Measurements from ENCODE around the gene SLC38A10. TPM values are rescaled to one million over a fixed set of nuclear protein-coding genes. Genes with fewer than 3 reads are reported as not detected.

The SLC38A10 gene
- total RNA-seq, 2 donors from 2014 or later: 83.0 to 129 TPM

DNA sequence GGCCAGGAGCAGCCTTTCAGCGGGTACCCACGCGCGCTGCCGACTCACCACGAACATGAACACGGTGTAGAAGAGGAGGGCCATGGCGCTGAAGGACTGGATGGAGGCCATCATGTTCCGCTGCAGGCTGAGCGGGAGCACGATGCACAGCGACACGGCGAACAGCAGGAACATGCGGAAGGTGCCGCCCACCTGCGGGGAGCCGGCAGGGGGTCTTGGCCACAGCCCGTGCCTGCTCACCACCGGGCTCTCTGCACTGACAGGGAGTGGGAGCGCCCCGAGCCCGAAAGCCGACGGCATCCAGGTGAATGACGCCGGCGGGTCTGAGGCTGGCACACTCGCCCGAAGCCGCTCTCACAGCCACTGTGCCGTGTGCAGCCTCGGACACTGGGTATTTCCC is 13.0 kb downstream of the SLC38A10 start:
- Histone ChIP-seq H3K4me1 (ENCODE audit: control insufficient read depth in 1 of 2, low read depth in 2 of 2) (peaks cover 0 to 8% of the 10 kb centered on the region in 2 donors), H3K4me3 (no peak overlapping the region), H3K27me3 (replicated peaks; ENCODE audit: insufficient read depth) (no peaks in the 10 kb centered on the region), H3K9me3 (no peaks in the 10 kb centered on the region), H3K27ac (no peak overlapping the region), H3K36me3 (peaks cover 24% of the 10 kb centered on the region)
- DNase-seq (ENCODE audit: low spot score) (no peak), ATAC-seq (ENCODE audit: insufficient number of reproducible peaks, low FRiP score, low read depth) (no peak)
- TF ChIP-seq, protein P1, sequence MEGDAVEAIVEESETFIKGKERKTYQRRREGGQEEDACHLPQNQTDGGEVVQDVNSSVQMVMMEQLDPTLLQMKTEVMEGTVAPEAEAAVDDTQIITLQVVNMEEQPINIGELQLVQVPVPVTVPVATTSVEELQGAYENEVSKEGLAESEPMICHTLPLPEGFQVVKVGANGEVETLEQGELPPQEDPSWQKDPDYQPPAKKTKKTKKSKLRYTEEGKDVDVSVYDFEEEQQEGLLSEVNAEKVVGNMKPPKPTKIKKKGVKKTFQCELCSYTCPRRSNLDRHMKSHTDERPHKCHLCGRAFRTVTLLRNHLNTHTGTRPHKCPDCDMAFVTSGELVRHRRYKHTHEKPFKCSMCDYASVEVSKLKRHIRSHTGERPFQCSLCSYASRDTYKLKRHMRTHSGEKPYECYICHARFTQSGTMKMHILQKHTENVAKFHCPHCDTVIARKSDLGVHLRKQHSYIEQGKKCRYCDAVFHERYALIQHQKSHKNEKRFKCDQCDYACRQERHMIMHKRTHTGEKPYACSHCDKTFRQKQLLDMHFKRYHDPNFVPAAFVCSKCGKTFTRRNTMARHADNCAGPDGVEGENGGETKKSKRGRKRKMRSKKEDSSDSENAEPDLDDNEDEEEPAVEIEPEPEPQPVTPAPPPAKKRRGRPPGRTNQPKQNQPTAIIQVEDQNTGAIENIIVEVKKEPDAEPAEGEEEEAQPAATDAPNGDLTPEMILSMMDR (IDR thresholded peaks at IDR 0.05): no peak

DNA sequence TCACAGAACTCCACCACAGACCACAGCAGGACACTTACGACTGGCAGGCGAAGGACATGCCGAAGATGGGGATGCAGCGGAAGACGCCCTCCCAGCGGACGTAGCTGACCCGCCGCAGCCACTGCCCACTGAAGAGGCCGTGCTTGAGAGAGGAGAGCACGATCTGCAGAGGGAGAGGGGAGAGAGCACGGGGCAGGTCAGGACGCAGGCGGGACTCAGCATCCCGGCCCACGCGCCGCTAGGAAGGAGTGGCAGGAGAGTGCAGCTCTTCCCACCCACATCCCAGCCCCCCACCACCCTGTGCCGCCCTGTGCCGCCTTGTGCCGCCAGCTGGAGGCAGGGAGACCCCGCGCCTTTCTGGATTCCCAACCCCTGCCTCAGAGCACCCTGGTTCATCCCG is 14.5 kb downstream of the SLC38A10 start:
- Histone ChIP-seq H3K36me3 (peaks cover 28% of the 10 kb centered on the region), H3K4me1 (ENCODE audit: control insufficient read depth in 1 of 2, low read depth in 2 of 2) (peaks cover 0 to 4% of the 10 kb centered on the region in 2 donors), H3K9me3 (no peaks in the 10 kb centered on the region), H3K27ac (no peak overlapping the region), H3K27me3 (replicated peaks; ENCODE audit: insufficient read depth) (no peaks in the 10 kb centered on the region), H3K4me3 (no peak overlapping the region)
- DNase-seq (ENCODE audit: low spot score) (no peak), ATAC-seq (ENCODE audit: insufficient number of reproducible peaks, low FRiP score, low read depth) (no peak)
- TF ChIP-seq, protein P1 (IDR thresholded peaks at IDR 0.05): no peak

- no peak for DNase-seq (ENCODE audit: low spot score)
- H3K27me3 ChIP-seq (replicated peaks; ENCODE audit: insufficient read depth): no peaks in the 10 kb centered on the region
- no peak for ATAC-seq (ENCODE audit: insufficient number of reproducible peaks, low FRiP score, low read depth)
- no peak overlapping the region for H3K27ac ChIP-seq
- H3K9me3 ChIP-seq: no peaks in the 10 kb centered on the region
- peaks cover 35% of the 10 kb centered on the region for H3K36me3 ChIP-seq
- H3K4me3 ChIP-seq: no peak overlapping the region
- TF ChIP-seq, protein P1 (IDR thresholded peaks at IDR 0.05): no peak
- no peaks in the 10 kb centered on the region for H3K4me1 ChIP-seq (ENCODE audit: control insufficient read depth in 1 of 2, low read depth in 2 of 2)
Measured at GRCh38 chr17:81279278-81280275, 15.5 kb downstream of the SLC38A10 start.

DNA sequence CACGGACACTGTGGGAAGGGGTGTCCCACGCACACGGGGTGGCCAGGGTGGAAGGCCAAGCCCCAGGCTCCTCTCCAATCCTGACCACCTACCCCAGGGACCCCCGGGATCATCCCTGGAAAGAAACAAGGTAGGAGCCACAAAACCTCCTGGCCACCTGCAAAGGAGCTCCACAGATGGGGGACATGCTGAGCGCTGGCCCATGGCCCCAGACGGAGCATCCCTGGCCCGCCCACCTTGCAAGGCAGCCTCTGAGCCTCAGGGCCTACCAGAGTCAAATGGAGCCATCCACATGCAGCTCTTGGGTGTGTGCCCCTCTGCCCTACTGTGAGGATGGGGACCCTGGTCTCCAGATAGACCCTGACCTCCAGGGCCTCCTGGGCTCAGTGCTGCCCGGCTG is 16.3 kb downstream of the SLC38A10 start:
- peaks cover 43% of the 10 kb centered on the region for H3K36me3 ChIP-seq

More for the DNA sequence above, 16.3 kb downstream of the SLC38A10 start:
- Histone ChIP-seq H3K4me1 (ENCODE audit: control insufficient read depth in 1 of 2, low read depth in 2 of 2) (no peaks in the 10 kb centered on the region), H3K27me3 (replicated peaks; ENCODE audit: insufficient read depth) (no peaks in the 10 kb centered on the region), H3K27ac (no peak overlapping the region), H3K9me3 (no peaks in the 10 kb centered on the region), H3K4me3 (no peak overlapping the region)
- TF ChIP-seq, protein P1 (IDR thresholded peaks at IDR 0.05): no peak
- no peak for ATAC-seq (ENCODE audit: insufficient number of reproducible peaks, low FRiP score, low read depth)
- DNase-seq (ENCODE audit: low spot score): no peak
